Ammon's horn (tissue), 1 donor: ENCODE data around the gene COX7A2L.

Experiments used
- DNase-seq: peaks from one replicate; pipeline ENCODE4 v3.0.0-alpha.2; 2016; ENCODE audit warnings: low spot score

The COX7A2L gene

DNA sequence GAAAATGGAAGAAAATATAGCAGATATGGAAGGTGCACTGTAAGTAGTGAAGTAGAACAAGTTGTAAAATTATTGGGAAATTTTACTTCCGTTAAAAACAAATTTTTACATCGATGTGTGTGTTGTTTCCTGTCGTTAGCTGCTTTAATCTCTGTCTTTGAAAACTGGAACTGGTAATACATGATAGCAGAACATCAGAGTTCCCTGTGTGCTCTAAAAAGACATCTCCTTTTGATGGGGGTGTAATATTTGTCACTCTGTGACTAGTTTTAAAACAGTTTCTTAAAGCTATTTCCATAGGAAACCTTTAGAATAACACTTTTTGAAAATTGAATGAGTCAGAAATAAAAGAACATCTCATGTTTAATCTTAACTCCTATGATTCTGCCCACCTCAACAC, 43.5 kb downstream of the COX7A2L start:
- DNase-seq, result no peak

DNA sequence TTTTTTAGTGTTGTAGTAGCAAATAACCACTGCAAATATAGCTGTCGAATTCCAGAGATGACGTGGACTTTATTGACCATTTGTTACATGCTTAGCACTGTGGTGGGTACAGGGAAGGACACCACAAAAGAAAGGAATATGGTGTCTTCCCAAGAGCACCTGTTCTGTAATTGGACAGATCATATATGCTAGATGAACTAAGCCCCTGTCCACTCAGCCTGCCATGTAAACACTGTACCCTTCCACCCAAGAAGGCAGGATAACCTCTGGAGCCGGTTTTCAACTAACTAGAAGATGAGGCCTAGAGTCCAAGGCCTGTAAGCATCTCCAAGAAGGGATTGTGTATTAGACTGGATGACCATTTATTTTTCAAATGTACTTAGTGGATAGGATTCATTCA, 44.1 kb downstream of the COX7A2L start:
- no peak for DNase-seq

DNA sequence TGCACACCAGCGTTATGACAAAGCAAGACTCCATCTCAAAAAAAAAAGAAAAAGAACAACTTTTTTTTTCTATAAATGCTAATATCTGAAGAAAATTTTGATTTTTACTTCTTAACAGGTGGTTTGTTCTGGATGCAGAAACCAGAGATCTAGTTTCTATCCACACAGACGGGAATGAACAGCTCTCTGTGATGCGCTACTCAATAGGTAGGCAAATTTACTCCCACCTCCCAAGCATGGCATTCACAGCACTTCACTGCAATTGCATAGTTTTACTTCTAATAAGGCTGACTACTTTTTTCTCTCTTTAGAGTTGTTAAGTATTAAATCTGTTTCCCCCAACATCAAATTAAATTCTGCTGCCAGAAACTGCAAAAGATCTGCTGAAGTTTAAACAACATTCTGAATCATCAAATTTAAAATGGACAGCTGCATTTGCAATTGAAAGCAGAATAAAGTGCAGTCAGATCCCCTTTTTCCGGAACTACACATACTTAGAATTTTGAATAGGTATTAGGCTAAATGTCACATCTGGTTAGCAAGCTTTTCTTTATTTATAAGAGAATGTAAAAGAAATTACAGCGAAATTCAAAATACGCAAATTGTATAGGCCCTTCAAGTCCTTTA, 45.1 kb downstream of the COX7A2L start:
- no peak for DNase-seq

DNA sequence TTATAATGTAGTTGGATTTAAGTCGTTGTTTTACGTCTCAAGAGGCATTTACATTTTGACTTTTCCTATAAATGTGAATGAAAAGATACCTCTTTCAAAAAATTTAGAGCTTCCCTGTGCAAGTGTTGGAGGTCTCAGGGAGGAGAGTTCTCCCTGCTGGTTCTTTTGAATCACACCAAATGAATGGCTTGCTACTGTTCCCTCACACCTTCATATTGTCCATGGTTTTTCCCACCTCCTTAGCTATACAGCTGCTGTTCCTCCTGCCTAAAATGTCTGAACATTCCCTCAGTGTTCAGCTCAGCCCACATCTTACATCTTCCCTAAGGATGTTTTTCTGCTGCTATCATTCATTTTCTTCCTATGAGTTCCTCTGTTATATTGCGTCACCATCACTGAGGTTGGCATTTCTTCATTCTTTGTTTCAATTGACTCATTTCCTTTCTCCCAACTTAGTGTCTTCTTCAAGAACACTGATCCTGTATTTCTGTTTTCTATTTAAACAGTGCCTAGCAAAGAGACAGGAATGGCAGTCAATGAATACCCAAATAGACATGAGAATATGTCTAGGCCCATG, 46.0 kb downstream of the COX7A2L start:
- no peak for DNase-seq

DNA sequence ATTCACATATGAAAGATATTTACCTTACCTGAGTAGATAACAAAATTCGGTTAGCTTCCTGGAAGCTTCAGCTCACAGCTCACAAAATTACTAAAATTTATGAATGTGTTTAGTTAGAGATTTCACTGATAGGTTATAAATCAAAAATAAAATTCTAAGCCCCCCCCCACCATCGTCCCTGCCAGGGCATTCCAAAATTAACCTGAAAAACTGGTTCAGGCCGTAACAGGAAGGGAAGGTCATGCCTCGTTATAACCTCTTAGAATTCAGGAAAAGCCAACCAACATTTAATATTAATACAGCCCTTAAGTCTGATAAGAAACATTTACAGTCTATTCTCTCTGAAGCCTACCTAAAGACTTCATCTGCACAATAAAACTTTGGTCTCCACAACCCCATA, 48.9 kb downstream of the COX7A2L start:
- no peak for DNase-seq

DNA sequence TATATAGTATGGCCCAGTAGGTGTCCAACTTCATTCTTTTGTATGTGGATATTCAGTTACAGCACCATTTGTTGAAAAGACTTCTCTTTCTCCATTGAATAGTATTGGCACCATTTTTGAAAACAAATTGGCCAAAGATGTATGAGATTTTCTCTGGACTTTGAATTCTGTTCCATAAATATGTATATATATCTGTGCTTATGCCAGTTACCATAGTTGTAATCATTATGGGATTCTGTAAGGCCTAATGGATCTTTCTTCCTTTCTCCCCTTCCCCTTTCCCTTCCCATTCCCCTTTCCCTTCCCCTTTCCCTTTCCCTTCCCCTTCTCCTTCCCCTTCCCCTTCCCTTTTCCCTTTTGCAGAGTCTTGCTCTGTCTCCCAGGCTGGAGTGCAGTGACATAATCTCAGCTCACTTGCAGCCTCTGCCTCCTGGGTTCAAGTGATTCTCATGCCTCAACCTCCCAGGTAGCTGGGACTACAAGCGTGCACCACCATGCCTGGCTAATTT, 51.0 kb downstream of the COX7A2L start:
- no peak for DNase-seq

DNA sequence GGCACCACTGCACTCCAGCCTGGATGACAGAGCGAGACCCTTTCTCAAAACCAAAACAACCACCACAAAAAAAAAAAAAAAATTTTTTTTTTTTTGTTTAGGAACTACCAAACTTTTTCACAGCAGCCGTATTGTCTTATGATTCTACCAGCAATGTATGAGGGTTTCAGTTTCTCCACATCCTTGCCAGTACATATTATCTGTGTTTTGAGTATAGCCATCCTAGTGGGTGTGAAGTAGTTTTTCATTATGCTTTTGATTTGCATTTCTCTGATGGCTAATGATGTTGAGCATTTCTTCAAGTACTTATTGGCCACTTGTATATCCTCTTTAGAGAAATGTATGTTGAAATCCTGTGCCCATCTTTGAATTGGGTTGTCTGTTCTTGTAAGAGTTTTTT, 51.7 kb downstream of the COX7A2L start:
- DNase-seq, result no peak

DNA sequence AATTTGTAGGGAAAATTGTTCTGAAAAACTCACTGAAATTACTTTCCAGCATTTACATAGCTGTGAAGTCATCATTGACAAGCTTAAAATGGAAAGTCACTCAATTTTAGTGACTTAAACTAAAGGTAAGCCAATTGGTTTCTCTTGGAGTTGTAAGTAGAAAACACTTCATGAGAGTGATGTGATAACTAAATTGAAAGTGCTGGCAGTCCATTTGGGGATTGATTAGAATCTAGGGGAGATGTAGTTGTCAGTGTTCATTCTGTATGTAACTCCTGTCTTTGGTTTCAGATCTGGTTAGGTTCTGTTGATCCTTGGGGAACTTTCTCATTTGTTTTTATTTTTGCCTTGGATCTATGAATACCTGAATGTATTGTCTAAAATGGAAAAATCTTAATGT, 53.8 kb downstream of the COX7A2L start:
- no peak for DNase-seq

DNA sequence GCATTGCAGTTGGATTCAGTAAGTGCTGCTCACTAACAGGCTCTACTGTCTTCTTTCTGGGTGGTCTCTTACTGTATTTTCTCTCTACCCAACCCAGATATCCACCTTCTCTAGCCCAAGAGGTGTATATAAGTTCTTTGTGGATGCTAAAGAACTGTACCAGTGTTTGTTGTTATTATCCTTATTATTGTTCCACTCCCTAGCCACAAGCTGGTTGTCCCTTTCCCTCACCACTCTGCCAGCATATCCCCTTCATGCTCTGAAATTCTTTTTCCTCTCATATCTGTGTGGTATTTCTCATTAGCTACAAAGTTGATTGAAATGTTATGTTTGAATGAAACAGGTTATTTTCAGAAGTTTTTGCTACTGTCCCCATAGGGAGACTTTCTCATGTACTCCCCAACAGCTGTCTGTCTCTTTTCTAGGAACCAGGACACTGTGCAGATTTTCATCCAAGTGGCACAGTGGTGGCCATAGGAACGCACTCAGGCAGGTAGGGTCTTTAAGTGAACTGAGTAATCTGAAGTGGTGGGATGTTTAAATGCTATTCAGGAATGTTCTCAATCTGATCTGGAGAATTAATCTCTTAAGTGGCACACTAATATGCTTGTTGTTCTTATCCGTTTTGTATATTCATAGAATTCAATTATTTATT, 56.8 kb downstream of the COX7A2L start:
- no peak for DNase-seq

DNA sequence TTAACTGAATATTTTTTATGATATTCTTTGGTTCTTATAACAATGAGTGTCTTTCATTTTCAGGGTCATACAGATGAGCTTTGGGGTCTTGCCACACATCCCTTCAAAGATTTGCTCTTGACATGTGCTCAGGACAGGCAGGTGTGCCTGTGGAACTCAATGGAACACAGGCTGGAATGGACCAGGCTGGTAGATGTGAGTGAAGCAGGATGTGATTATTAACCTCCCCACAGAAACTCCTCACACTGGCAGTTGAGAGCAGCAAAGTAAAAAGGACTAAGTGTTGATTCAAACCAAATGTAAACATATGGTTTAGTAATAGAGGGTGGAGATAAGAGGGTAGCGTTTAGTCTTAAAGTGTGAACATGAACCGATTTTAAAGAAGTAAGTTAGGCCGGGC, 57.8 kb downstream of the COX7A2L start:
- no peak for DNase-seq

DNA sequence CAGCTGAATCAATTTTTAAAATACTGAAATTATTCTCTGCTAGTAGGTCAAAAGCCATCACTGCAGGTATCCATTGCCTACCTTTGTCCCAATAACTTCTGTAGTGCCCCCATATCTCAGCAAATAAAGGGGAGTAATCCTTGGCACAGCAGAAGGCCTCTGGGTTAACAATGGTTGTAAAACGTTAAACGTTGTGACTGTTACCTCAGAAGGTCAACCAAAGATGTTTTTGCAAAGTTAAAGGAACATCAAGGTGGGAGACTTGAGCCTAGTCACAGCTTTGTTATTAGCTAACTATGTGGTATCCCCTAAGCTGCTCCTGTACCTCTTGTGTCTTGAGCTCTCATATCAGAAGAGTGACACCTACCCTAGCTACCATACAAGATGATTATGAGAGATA, 60.5 kb downstream of the COX7A2L start:
- DNase-seq, result no peak
